Islet of Langerhans (tissue), 1 donor: ENCODE measurements around the gene RFX7.

Experiments used
- FAIRE-seq: peaks from one replicate; lab custom pipeline; 2011; peaks lifted over from hg19 to GRCh38; lab: Jason Lieb, UNC

The RFX7 gene

DNA sequence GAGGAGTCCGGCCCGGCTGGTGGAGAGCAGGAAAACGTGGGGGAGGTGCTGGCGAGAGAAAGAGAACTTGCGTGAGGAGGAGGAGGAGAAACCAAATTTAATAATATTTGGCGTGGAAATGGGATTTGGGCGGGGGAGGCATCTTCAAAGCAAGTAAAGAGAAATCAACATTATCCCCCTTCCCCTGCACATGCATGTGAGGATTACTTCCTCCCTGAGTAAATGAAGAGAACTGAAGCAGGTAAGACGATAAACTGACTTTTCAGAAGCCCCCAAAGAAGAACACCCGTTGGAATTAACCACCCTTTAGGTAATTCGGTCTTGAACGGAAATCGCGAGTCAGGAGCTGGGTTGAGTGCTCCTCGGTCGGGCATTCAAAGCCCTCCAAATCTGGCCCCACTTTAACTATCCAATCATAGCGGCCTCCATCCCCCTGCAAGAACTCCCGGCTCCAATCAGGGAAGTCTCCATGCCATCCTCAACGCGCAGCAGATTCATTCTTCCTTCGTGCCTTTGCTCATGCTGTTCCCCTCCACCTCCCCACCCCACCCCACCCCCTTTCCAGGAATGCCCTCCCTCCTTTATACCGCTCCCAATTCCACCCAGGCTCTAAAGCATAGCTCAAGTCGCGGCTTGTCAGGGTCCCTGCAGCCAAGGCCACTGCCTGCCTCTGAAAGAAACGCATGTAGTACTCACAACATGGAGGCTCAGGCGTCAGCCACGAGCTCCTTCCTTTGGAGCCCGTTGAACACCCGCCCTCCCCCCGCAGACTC lies 545 bp upstream of the RFX7 start:
- FAIRE-seq: no peak

DNA sequence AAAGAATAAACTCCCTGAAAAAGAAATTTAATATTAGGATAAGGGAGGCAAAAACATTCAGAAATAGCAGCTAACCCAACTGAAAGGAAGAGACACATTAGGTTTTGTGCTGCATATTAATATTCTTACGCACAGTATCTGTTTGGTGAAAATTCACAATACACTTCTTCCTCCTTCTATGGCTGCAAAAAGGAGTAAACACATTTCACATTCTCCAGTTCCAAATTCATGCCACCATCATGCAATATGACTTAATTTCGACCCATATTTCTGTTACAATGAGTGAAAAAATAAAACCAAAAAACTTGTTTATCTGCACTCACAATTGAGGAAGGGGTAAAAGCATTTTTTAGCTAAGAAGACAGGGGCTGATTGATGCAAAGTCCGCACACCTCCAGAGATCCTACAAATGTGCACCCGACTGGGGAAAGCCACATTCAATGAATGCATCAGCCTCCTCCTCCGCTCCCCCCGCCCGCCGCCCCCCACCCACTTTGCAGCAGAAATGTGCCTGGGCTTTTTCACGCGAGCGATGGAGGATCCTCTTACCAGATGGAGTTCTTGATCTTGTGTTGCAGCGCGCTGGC lies 1.0 kb downstream of the RFX7 start:
- FAIRE-seq: no peak

DNA sequence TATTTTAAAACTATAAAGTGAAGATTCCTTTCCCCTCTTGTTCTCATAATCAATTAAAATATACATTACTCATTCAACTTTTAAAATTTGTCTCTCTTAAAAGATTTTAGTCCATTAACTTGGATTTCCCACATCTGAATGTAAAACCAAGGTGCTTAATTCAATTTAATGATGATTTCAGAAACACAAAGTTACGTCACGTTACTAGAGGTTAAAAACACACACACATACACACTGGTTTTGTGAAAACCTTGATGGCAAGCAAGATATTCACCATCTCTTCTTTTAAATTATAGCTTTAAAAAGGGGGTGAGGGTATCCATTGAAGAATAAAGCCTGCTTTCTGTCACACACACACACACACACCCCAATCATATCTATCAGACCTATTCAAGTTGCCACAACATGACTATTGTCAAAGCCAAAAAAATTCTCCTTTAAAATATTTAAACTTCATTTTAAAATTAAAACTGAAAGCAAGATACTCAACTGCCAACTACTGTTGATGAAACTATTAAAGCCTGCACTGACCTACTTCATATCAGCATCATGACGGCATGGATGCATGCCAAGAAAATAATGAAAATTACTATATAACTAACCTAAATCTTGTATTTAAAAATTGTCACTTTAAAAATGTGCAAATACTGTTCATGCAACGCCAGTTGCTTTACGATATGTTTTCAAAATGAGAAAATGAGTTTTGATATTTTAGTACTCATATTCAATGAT lies 2.1 kb downstream of the RFX7 start:
- no peak for FAIRE-seq

DNA sequence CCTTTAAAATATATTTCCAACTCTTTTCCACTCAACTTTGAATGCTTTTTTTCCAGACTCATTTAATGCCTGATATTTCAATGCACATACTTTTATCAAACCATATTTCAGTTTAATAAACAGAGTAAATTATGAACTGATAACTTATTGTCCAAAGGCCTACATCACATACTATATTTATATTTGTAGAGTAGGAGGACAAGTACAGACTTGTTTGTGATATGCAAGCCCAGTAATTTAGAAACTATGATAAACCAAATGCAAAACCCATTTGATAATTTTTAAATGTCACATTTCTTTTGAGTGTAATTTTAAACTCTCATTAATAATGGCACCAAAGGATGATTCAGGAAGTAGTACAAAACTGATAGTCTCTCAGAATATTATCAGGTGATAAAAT lies 3.3 kb downstream of the RFX7 start:
- peak; percentile 21 for FAIRE-seq

DNA sequence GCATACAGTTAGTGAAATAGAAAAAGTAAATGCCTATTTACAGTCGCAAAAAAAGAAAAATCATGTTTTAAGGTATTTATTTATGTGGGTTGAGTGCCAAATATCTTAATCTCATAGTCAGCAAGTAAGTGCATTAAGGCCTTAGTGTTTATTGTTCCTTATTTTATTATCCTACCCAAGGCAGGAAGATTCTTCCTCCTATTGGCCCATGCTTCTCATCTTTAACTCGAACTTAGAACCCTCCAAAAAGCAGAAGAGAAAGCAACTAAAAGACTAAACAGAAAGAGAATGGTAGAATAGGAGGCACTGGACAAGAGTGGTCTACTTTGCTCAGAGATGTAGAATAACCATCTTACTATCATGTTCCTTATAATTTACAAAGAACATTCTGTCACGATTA lies 7.5 kb downstream of the RFX7 start:
- no peak for FAIRE-seq

DNA sequence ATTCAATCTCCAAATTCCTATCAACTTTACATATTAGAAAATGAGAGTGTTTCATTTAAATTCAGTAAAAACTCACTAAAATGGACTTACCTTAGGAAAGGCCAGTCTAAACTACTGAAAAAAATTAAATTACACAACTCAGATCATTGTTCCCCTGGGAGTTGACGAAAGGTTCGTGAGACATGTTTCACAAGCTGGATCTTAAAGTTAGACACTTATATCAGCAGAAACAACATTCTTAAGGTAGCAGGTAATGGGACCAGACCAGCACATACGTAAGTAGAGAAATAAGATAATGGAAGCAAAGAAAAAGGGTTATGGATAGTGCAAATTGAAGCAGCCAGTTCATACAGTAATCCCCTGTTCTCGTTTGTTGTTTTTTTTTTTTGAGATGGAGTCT lies 8.9 kb downstream of the RFX7 start:
- no peak for FAIRE-seq

DNA sequence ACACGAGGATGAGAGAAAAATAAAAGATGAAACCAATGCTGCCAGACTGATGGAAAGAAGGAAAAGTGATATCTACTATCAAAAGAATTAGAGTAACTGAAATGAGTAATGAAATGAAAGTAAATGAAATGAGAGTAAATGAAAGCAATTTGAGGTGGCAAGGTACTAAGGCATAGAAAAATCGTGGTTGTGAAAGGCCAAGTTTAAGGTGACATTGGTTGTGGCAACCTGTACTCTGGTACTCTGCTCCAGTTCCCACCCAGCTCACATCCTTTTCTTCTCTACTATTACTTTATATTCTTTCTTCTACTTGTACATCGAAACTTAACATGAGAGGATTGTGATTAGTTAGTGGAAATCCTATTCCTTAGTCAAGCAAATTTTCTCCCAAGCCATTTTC lies 10.1 kb downstream of the RFX7 start:
- no peak for FAIRE-seq

DNA sequence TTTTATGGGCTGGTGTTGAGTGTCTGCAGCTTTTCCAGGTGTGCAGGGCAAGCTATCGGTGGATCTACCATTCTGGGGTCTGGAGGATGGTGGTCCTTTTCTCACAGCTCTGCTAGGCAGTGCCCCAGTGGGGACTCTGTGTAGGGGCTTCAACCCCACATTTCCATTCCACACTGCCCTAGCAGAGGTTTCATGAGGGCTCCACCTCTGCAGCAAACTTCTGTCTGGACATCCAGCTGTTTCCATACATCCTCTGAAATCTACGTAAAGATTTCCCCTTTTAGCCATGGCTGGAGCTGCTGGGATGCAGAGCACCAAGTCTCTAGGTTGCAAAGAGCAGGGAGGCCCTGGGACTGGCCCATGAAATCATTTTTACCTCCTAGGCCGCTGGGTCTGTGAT lies 11.6 kb downstream of the RFX7 start:
- FAIRE-seq: no peak

DNA sequence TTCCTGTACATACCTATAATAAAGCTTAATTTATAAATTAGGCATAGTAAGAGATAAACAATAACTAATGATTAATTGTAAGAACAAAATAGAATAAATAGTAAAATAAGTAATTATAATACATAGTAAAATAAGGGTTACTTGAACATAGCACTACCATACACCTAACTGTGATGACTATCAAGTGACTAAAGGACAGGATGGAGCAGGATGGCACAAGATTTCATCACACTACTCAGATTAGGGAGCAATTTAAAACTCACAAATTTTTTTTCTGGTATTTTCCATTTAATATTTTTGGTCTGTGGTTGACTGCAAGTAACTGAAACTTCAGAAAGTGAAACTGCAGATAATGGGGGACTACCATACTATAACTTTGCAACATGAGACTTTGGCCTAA lies 14.8 kb downstream of the RFX7 start:
- no peak for FAIRE-seq

DNA sequence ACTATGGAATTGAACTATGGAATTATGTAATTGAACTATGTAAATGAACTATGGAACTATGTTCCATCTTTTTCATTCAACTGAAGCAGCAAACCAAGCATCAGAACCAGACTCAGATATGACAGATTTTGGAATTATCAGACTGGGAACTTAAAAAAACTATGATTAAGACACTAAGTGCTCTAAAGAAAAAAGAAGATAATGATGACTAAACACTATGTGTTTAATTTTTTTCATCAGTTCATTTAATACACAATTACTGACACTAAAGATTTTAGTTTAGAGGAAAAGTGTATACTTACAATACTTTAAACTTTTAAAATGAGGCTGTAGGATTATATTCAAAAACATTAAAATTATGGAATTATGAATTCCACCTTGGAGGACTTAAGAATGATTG lies 15.3 kb downstream of the RFX7 start:
- no peak for FAIRE-seq

DNA sequence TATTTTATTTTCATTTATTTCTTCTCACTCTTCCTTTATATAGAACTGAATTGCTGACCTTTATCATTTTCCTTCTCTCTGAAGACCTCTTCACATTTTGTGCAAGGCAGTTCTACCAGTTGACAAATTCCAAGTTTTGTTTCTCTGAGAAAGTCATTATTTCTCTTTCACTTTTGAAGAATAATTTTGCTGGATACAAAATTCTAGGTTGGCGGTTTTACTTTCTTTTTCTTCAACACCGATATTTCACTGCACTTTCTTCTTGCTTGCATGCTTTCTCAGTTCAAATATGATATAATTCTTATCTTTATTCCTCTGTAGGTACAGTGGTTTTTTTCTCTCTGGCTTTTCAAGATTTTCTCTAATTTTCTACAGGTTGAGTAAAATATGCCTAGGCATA lies 15.9 kb downstream of the RFX7 start:
- no peak for FAIRE-seq

DNA sequence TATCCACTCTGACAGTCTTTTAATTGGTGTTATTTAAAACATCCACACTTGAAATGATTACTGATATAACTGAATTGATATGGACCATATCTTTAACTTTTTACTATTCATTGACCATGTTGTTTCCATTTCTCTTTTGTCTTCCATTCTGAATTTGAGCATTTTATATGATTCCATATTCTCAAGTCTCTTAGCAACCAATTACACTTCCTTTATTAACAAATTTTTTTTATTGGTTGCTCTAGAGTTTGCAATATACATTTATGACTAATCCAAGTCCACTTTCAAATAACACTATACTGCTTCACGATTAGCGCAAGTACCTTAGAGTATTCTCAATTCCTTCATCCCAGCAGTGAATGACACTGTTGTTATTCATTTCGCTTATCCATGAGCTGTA lies 16.4 kb downstream of the RFX7 start:
- peak; percentile 53 for FAIRE-seq

DNA sequence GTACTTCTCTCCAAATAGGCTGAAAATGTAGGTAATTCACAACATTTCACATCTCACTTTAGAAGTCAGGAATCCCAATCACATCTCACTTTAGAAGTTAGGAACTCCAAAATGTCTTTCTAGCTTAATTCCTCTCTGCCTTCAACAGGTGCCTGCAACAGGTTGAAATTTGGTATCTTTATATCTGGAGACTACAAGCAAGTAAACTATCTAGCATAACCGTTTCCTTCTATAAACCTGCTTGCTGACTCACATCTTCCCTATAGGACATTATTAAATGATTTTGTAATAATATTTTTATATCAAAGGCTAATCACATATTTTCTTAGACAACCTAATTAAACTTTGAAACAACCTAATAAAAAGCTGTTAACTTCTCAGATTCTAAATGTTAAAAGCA lies 18.2 kb downstream of the RFX7 start:
- no peak for FAIRE-seq

DNA sequence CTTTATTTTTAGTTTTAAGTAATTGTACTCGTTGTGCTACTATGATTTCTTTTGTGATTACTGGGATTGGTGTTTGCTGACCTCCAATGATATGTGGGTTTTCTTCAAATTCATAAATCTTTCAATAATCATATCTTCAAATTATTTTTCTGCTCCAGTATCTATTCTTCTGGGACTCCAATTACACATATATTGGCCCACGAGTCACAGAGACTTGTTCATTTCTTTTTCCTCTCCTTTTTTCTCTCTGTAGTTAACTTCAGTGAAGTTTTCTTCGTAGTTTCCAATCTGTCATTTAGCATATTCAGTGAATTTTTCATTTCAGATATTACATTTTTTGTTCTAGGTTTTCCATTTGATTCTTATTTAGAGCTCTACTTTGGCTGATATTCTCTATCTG lies 21.4 kb downstream of the RFX7 start:
- FAIRE-seq: no peak

DNA sequence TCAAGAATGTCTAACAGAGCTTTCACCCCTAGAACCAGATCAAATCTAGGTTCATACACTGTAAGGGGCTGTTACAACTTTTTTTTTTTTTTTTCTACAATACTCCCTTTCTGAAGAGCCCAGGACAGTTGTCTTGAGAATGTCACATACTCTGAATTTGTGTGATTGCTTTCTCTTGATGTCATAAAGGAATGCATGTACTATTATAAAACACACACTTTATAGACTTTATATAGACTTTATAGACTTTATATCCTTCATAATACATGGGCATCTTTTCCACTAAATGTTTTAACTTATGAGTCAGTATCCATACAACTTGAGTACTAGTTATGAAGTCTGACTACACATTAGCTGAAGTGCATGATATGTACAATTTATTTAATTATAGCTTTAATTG lies 26.3 kb downstream of the RFX7 start:
- FAIRE-seq: no peak

DNA sequence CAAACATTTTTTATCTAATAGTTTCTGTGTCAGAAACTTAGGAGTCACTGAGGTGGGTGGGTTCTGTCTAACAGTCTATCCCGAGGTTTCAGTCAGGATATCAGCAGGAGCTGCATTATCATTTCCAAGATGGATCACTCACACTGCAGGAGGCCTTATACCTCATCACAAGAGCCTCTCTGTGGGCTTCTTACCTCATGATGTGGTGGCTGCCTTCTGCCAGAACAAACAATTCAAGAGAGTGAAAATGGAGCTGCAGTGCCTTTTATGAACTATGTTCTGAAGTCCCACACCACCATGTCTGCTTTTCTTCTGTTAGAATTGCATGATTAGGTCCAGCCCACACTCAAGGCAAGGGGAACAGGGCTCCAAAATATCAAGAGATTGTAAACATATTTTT lies 27.9 kb downstream of the RFX7 start:
- FAIRE-seq: no peak

DNA sequence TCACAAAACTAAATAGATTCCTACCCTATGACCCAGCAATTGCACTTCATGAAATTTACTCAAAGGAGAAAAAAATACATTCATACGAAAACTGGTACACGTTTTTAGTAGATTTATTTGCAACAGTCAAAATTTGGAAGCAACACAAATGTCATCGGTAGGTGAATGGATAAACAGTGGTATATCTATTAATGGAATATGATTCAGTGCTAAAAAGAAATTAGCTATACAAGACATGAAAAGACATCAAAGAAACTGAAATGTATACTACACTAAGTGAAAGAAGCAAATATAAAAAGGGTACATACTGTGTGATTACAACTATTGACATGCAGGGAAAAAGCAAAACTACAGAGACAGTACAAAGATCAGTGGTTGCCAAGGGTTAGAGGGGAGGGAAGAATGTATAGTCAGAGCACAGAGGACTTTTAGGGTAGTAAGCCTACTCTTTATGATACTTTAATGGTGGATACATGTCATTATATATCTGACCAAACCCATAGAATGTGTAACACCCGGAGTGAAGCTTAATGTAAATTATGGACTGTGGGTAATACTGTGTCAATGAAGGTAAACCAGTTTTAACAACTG lies 31.6 kb downstream of the RFX7 start:
- FAIRE-seq: no peak

DNA sequence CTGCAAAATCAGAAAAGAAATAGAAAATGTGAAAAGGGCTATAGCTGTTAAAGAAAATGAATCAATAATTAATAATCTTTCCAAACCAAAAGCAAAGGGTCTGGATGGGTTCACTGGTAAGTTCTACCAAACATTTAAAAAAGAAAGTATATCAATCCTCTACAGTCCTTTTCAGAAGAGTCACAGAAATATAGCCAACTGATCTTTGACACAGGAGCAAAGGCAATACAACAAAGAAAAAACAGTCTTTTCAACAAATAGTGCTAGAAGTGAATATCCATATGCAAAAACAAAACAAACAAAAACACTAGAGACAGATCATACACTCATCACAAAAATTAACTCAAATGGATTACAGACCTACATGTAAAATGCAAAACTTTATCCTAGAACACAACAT lies 32.6 kb downstream of the RFX7 start:
- no peak for FAIRE-seq

DNA sequence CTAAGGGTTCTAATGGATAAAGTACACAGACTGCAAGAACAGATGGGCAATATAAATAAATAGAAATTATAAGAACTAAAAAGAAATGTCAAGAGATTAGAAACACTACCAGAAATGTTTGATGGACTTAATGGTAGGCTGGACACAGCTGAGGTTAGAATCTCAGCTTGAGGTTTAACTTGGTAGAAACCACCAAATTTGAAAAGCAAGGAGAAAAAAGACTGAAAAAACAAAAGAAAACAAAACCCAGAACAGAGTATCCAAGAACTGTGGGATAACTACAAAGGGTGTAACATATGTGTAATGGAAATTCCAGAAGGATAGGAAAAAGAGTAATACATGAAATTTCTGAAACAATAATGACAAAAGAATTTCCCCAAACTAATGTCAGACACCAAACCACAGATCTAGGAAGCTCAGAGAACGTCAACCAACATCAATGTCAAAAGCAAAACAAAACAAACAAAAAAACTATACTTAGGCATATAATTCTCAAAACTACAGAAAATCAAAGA lies 35.0 kb downstream of the RFX7 start:
- FAIRE-seq: no peak

DNA sequence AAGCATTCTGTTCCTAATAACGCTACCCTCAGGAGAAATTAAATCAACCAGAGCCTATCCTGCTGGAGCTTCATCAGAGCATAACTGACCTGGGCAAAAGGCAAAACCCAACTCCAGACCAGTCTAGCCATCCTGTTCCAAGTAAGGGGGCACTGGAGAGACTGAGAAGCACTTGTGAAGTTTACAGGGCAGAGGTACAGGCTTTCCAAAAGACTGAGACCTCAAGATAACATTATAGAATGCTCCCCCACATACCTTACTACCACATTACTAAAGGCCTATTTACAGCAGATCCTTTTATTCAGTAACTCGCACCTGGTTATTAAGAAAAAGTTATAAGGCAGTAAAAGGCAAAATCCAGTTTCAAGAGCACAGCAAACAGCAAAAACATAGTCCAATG lies 35.5 kb downstream of the RFX7 start:
- FAIRE-seq: no peak

DNA sequence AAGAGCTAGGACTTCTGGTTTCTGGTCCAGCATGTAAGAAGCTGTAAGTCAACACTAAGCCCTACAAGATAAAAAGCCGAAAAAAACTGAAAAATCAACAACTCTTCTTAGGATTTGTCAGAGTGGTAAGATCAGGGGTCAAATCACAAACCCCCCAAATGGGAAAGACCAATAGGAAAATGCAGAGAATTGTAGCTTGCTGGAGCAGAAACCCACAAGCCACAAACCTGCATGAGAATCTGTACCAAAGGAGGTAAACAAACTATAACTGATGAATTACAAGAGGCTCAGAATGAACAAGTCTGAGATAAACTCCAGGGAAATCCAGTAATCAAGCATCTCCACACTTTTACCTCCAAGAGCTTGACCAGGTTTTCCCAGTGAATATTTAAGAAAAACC lies 36.0 kb downstream of the RFX7 start:
- no peak for FAIRE-seq

DNA sequence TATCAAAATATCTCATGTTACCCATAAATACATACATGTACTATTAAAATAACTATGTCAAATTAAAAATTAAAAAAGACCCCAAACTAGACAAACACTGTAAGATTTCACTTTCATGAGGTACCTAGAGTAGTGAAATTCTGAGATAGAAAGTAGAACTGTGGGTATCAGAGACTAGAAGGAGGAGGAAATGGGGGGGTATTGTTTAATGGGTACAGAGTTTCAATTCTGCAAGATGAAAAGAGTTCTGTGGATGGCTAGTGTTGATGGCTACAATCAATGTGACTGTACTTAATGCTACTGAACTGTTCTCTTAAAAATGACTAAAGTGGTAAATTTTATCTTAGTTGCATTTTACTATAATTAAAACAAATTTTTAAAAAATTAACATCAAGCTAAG lies 36.6 kb downstream of the RFX7 start:
- no peak for FAIRE-seq
